ENCODE results near the gene PRRT3. TPM values are rescaled to one million over a fixed set of nuclear protein-coding genes. Genes with fewer than 3 reads are reported as not detected.

The PRRT3 gene
- total and polyA plus RNA-seq, 9 of the 15 experiments (the other 6 are each of a cell fraction or from before 2014, with no cell fraction given) = 0.06 to 1.9 (median 1.2) TPM

- no peak for TF ChIP-seq HDAC3 (IDR thresholded peaks at IDR 0.05; ENCODE audit: borderline replicate concordance, partially characterized antibody)
- TF ChIP-seq ZNF253 (CRISPR knock-in tag; conservative IDR thresholded peaks at IDR 0.05) = no peak
- TF ChIP-seq SUPT5H (IDR thresholded peaks at IDR 0.05) = 0 out of 2 replicates have a peak, but pooled peaks have one; percentile 58
- TF ChIP-seq CBX3 (IDR thresholded peaks at IDR 0.05; ENCODE audit: borderline replicate concordance in 1 of 2, low read length in 2 of 2) = no peak; a peak in 2 of 3 replicates
- TF ChIP-seq ZNF644 (tag; IDR thresholded peaks at IDR 0.05; ENCODE audit: low read depth) = 0 out of 2 replicates have a peak, but pooled peaks have one; percentile 34
- no peak for TF ChIP-seq ZNF398 (CRISPR knock-in tag; IDR thresholded peaks at IDR 0.05)
- no peak for TF ChIP-seq ELF1 (tag; IDR thresholded peaks at IDR 0.05)
- TF ChIP-seq TRIM28 (IDR thresholded peaks at IDR 0.05) = no peak
- no peak for TF ChIP-seq NR2C1 (IDR thresholded peaks at IDR 0.05)
- no peak for TF ChIP-seq NR2C1 (tag; IDR thresholded peaks at IDR 0.05)
- TF ChIP-seq CEBPB (tag; IDR thresholded peaks at IDR 0.05) = no peak
- peak; percentile 37 for TF ChIP-seq ATF7 (IDR thresholded peaks at IDR 0.05)
- TF ChIP-seq HMG20A (CRISPR knock-in tag; conservative IDR thresholded peaks at IDR 0.05) = no peak
- no peak for TF ChIP-seq ZNF707 (CRISPR knock-in tag; conservative IDR thresholded peaks at IDR 0.05)
- peak in 1 of 2 experiments; percentile 80; a peak in 2 of 4 replicates for TF ChIP-seq HDAC1 (IDR thresholded peaks at IDR 0.05)
- TF ChIP-seq C11orf30 (IDR thresholded peaks at IDR 0.05; ENCODE audit: low read depth) = peak; percentile 50; the same call in 1 of the 2 replicates
- TF ChIP-seq ZNF3 (CRISPR knock-in tag; IDR thresholded peaks at IDR 0.05) = no peak
- TF ChIP-seq FOXP4 (CRISPR knock-in tag; IDR thresholded peaks at IDR 0.05; ENCODE audit: borderline replicate concordance) = no peak; the same call in 1 of the 2 replicates
- TF ChIP-seq CREBBP (IDR thresholded peaks at IDR 0.05; ENCODE audit: low read depth, low read length) = no peak
- TF ChIP-seq PURB (CRISPR knock-in tag; IDR thresholded peaks at IDR 0.05; ENCODE audit: low read depth) = no peak
- 0 out of 2 replicates have a peak, but pooled peaks have one; percentile 65 for TF ChIP-seq FOXK1 (CRISPR knock-in tag; IDR thresholded peaks at IDR 0.05; ENCODE audit: borderline replicate concordance)
- no peak for TF ChIP-seq HNRNPLL (IDR thresholded peaks at IDR 0.05; ENCODE audit: low read depth, low read length, poor library complexity, severe bottlenecking)
Observed at GRCh38 chr3:9932843-9933560, 19.2 kb downstream of the PRRT3 start (continued).

Data from K562 (cell line).